Endothelial cell of umbilical vein (primary cell): ENCODE measurements around the gene USP19.

ENCODE experiments used
- EZH2 ChIP-seq: IDR thresholded peaks from 2 replicates; pipeline ENCODE4 v1.6.1; 2012; ENCODE audit warnings: borderline replicate concordance, low read depth, mild to moderate bottlenecking, moderate library complexity, low read length, inconsistent platforms; ENCODE audit not compliant: severe bottlenecking
- FOS ChIP-seq: IDR thresholded peaks from 2 replicates; pipeline ENCODE4 v1.6.1; 2011; ENCODE audit warnings: mild to moderate bottlenecking, low read length, moderate library complexity, borderline replicate concordance; ENCODE audit not compliant: insufficient read depth
- GATA2 ChIP-seq: IDR thresholded peaks from 2 replicates; pipeline ENCODE4 v1.7.0; 2011; ENCODE audit warnings: low read depth, mild to moderate bottlenecking, moderate library complexity, mixed read lengths, low read length; ENCODE audit not compliant: insufficient read length, insufficient read depth
- MYC ChIP-seq: IDR thresholded peaks from one replicate; pipeline ENCODE4 v1.6.1; 2011; ENCODE audit warnings: mild to moderate bottlenecking, low read depth, low read length
- POLR2A ChIP-seq: IDR thresholded peaks from 2 replicates; pipeline ENCODE4 v1.6.1; 2012; ENCODE audit warnings: low read depth, mild to moderate bottlenecking, control low read depth, low read length
- POLR2AphosphoS5 ChIP-seq: IDR thresholded peaks from 2 replicates; pipeline ENCODE4 v1.6.1; 2012; ENCODE audit warnings: low read depth, mild to moderate bottlenecking, control low read depth, low read length, moderate library complexity; ENCODE audit not compliant: insufficient read depth
- TF ChIP-seq, protein P1 (sequence below), 2 donors: IDR thresholded peaks; 1 replicate in 1 of 2; 2 replicates in 1 of 2; pipeline ENCODE4 v1.5.1; 2011; ENCODE audit warnings: low read length in 2 of 2, mild to moderate bottlenecking in 2 of 2, moderate library complexity in 2 of 2, control low read depth in 1 of 2, inconsistent platforms in 1 of 2, low read depth in 1 of 2; ENCODE audit not compliant: insufficient read depth in 1 of 2; ENCODE audit errors: extremely low read depth in 1 of 2
- TF ChIP-seq, protein P2 (sequence below): IDR thresholded peaks from 2 replicates; pipeline ENCODE4 v1.6.1; 2011; ENCODE audit not compliant: insufficient read depth, insufficient read length

DNA sequence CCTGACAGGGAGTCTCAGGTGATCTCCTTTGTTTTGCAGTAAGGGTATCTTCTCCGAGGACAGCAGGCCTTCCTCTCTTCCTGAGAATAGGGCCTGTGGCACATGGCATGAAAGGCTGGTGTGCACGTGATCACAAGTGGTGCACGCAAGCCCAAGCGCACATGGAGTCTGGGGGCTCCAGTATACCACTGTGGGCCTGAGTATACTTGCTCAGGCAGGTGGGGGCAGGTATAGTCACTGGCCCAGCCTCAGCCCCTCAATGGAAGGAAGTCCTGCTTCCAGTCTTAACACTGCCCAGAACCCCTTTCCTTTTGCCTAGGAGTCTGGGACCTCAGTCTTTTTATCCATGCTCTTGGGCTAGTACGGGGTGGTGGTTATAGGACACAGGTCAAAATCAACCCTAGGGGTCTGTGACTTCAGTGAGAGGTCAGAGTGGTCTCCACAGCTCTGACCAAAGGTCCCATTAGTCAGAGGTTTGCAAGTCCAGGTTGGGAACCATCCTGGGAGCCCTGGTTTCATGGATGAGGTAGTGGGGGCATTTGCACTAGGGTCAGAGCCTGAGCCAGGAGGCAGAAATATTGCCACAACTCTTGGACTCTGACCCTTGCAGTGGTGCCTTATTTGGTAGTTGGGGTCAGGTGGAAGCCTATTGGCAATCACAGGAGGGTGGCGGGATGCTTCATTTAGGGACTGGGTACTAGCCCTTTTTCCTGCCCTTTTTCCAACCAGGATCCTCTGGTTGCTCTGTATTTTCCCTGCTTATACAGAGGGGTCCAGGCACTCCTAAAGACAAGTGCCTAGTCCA, 46.3 kb upstream of the USP19 start:
- TF ChIP-seq MYC (no peak), EZH2 (no peak), POLR2A (no peak), POLR2AphosphoS5 (no peak), GATA2 (no peak), FOS (no peak)
- TF ChIP-seq, protein P1, sequence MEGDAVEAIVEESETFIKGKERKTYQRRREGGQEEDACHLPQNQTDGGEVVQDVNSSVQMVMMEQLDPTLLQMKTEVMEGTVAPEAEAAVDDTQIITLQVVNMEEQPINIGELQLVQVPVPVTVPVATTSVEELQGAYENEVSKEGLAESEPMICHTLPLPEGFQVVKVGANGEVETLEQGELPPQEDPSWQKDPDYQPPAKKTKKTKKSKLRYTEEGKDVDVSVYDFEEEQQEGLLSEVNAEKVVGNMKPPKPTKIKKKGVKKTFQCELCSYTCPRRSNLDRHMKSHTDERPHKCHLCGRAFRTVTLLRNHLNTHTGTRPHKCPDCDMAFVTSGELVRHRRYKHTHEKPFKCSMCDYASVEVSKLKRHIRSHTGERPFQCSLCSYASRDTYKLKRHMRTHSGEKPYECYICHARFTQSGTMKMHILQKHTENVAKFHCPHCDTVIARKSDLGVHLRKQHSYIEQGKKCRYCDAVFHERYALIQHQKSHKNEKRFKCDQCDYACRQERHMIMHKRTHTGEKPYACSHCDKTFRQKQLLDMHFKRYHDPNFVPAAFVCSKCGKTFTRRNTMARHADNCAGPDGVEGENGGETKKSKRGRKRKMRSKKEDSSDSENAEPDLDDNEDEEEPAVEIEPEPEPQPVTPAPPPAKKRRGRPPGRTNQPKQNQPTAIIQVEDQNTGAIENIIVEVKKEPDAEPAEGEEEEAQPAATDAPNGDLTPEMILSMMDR (IDR thresholded peaks at IDR 0.05; ENCODE audit: extremely low read depth in 1 of 2, insufficient read depth in 1 of 2, low read depth in 1 of 2, low read length in 2 of 2), result no peak
- TF ChIP-seq, protein P2, sequence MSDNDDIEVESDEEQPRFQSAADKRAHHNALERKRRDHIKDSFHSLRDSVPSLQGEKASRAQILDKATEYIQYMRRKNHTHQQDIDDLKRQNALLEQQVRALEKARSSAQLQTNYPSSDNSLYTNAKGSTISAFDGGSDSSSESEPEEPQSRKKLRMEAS, result no peak
